Stomach (tissue), 4 donors: ENCODE measurements around the gene ACACB.

Experiments
- CTCF ChIP-seq, 7 experiments: fragments of 450-650 bp in 4 of 7; fragments of 200-600 bp in 3 of 7; sonication (generic) in 3 of 7; IDR thresholded peaks; one replicate each; pipeline ENCODE4 v1.5.1; 2016 to 2019; ENCODE audit warnings: antibody characterized with exemption in 7 of 7, control low read depth in 2 of 7, mild to moderate bottlenecking in 1 of 7
- EP300 ChIP-seq: sonication (generic); formaldehyde crosslinking; IDR thresholded peaks from one replicate; pipeline ENCODE4 v1.6.1; 2017; ENCODE audit warnings: antibody characterized with exemption
- POLR2A ChIP-seq, 4 donors: fragments of 450-650 bp; IDR thresholded peaks; one replicate each; pipeline ENCODE4 v1.6.1; 2016; ENCODE audit warnings: antibody characterized with exemption in 4 of 4, control low read depth in 2 of 4, mild to moderate bottlenecking in 1 of 4, moderate library complexity in 1 of 4
- POLR2AphosphoS5 ChIP-seq, 3 donors: sonication (generic); formaldehyde crosslinking; IDR thresholded peaks; one replicate each; pipeline ENCODE4 v1.6.1; 2016; ENCODE audit warnings: antibody characterized with exemption in 3 of 3

GRCh38 chr12:109169686-109170085 lies 53.3 kb downstream of the ACACB start:
- no peak for TF ChIP-seq CTCF (IDR thresholded peaks at IDR 0.05)
- TF ChIP-seq POLR2A (IDR thresholded peaks at IDR 0.05): no peak
- TF ChIP-seq POLR2AphosphoS5 (IDR thresholded peaks at IDR 0.05): no peak
- TF ChIP-seq EP300: no peak
